NCI-H128 (cell line): ENCODE measurements around the gene WNT11.

ENCODE experiments used
- DNase-seq: peaks from one replicate; lab custom pipeline; 2025; ENCODE audit not compliant: unreplicated experiment; lab: John Stamatoyannopoulos, UW

The WNT11 gene

DNA sequence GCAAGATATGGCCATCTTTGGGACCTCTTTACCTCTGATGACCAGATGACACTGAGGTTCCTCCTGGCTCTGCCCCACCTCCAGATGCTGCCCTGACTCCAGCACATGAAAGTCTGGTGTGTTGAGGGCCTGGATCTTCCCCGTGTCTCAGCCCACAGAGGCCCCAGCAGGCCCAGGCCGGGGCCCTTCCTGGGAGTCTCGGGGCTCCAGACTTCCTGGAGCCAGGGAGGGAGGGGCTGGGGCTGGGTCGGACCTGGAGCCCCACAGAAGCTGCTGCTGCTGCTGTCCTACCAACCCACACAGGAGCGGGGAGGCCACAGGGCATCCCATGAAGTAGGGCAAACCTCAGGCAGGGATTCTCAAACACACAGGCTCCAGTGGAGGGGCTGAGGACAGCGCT is 32.2 kb upstream of the WNT11 start:
- no peak for DNase-seq

DNA sequence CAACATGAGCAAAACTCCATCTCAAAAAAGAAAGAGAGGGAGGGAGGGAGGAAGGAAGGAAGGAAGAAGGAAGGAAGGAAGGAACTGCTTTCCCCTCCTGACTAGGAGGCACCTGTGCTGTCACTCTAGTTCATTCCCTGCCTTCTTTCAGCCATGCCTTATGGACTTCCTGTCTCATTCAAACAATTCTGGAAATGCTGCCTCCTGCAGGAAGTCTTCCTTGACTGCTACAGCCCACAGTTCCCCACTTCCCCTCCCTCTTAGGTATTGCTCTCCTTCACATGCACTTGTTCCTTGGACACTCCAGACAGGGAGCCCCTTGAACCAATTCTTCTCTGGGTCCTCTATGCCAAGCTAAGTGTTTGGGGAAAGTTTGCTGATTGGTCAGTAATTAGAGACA is 31.6 kb upstream of the WNT11 start:
- DNase-seq, result no peak

DNA sequence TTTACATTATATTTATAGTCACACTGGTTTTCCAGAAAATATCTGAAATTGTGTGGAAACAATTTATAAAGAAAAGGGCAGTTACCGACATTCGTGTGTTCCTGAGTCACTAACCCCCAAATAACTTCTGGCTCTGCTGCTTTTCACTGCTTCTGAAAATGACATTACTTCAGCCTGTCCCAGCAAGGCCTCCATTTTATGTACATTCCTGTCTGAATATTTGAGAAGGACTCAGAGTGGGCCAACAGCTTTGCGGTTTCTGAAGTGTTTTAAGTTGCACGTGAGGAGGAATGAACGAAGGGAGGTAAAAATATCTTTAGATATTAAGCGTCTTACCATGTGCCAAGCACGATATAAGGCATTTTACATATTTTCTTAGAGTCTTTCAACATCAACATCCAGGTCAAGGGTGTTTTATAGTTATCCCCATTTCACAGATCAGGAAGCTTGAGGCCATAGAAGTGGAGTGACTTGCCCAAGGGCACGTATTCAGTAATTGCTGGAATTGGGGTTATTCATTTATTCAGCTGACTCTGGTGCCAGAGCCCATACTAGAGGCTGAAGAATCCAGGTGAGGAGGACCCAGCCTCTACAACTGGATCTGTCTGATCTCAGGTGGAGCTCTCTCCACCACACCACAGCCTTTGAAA is 30.8 kb upstream of the WNT11 start:
- no peak for DNase-seq

DNA sequence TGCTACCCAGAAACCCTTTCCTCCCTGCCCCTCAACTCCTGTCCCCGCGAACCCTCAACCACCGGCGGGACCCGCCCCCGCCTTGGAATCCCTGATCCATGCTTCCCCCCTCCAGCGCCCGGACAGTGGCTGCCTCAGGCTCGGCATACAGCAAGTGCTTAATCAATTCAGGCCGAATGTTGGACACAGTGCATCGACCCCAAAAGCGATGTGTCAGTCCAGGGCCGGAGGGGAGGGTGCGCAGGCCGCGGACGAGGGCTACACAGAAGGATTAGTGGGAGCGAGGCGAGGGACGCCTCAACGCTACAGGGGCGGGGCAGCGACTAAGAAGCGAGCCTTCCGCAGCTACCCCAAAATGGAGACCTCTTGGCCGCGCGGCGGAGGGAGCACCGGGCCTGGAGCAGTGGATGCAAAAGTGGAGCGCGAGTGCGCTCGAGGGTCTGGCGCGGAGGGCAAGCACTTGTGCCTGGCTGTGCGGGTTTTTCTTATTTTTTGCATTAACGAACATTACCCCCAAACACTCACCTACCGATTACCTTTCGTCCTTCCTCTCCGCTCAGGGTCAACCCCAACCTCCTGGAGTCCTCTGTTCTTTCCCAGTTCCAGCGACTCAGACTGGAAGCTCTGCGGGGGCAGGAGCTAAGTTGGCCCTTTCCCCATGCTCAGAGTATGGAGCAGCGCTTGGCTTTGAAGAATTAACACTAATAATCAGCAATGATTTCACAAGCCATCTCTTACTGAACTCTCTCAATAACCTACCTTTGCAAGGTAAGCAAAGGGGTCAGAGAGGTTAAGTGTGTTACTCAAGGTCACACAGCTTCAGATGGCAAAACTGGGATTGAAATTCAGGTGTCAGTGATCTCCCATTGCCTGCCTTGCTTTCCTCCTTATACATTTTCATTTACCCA is 30.0 kb upstream of the WNT11 start:
- DNase-seq, result no peak

DNA sequence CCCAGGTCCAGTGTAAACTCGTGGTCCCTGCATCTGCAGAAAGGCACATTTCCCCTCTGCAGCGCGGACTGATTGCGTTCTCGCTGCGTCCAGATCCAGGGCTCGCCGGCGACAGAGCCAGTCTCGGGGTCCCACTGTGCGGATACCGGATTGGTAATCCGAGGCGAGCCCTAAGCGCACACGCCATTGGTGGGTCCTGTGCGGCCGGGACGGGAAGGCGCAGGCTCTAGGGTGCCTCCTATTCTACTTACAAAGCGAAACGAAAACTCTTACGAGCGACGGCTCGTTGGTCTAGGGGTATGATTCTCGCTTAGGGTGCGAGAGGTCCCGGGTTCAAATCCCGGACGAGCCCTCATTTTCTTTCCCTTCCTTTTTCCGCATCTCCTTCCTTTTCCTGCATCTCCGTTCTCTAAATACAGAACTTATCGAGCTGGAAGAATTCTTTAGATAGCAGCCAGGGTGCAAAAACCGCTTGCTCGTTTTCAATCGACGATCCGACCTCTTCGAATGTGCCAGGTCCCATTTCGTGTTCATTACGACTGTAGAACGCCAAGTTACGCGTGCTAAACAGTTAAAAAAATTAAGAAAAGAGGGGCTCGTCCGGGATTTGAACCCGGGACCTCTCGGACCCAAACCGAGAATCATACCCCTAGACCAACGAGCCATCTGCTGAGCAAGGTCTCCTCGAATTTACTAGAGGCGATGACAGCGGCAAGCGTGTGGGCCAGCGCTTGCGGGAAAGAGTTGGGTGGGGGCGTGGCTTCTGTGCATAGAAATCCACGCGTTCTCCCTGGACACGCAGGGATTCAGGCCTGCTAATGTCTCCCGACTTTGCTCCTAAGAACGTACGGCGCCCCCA is 29.2 kb upstream of the WNT11 start:
- DNase-seq, result peak; percentile 80

DNA sequence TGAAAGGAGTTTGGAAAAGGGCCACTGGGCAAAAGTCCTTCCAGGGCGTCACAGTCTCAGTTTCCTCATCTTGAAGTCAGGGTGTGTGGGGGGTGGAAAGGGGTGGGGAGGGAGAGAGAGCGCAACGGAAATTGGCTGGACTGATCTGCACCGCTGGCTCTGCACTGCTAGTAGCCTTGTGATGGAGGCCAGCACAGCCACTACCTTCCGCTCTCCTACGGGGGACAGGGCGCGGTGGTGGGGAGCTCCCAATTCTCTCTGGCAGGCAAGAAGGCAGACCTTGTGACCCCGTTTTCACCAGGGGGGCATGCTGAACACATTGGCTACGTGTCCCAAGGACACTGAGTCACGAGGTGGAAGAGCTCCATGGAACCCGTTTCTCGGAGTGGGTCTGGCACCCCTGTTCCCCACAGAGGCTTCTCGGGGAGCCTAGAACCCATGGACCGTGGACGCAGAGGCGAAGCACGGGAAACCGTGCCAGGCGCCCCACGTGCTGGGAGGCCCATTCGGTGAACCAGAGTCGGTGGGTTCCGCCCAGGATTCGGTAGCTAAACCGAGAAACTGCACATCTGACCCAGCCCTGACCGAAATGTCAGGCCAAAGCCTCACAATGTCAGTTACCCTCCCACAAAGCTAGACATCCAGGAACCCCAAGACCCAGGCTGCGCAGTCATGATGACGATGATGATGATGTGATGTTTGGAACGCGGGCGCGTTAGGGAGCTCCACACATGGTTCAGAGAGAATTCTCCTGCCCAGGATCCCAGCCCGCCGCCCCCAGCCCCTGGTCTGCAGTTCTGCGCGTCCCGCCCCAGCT is 28.3 kb upstream of the WNT11 start:
- DNase-seq, result no peak

DNA sequence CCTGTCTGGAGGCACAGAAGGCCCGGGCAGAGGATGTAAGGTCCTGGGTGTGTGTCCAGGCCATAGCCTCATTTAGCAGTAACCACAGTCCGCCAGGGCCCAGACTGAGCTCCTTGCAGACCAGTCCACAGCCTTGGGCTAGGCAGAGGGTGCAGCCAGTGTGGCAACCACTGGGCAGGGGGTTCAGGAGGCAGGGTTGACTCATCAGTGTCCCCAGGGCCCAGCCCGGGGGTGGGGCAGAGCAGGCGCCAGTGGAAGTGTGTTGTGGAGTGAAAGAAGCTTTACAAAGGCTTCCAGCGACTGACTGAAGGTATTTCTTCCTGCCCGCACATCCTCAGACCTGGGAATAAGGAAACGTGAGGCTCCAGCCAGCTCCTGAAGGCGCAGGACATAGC is 27.7 kb upstream of the WNT11 start:
- DNase-seq, result no peak

DNA sequence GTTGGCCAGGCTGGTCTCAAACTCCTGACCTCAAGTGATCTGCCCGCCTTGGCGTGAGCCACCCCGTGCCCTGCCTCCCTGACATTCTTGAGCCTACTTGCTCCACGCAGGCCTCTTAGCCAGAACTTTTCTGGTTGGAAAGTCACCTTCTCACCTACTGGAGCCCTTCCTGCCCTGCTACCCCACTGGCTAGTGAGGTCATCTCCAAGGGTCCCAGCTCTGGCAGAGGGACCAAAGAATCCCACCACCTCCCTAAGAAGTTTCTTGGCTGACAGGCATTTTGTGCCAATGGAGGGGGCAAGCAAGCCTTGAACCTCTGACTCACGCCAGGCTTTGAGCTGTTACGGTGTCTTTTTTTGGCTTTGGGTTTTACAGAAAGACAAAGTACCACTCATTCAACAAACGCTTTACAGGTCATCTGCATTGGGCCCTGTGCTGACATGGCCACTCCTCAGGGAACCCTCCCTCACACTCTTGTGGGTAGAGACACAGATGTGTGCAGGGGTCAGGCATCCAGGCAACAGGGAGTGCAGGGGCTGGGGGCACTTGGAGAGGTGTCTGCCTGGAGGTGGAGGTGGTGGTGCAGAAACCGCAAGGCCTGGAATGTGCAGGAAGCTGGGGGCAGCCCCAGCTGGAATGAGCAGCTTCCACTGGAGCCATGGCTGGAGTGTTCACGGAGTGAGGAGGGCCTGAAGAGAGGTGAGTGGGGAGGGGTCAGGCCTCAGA is 27.1 kb upstream of the WNT11 start:
- DNase-seq, result no peak

DNA sequence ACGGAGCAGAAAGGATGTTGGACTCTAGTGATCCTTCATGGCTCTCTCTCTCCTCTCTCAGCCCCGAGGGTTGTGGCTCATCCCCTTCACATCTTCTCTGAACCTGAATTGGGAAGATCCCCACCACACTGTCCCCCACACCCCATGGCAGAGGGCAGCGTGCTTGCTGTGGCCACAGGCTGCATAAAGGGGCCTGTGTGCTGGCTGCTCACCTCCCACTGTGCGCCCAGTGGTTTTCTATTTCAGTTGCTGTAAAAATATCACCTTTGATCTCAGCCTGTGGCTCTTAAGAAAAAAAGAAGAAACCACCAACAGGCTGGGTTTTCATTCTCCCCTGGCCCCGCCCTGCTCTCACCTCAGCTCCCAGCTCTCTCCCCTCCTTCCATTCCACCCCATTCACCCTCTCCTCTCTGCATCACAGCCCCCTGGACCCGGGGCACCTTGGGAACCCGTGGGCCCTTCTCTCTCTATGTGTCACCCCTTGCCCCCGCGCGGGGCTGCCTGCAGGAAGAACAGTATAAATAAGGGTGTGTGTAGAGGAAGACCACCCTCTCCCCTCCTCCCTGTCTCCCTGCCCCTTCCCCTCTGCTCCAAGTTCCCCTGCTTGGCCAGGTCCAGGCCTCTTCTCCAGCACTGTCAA is 25.8 kb upstream of the WNT11 start:
- no peak for DNase-seq

DNA sequence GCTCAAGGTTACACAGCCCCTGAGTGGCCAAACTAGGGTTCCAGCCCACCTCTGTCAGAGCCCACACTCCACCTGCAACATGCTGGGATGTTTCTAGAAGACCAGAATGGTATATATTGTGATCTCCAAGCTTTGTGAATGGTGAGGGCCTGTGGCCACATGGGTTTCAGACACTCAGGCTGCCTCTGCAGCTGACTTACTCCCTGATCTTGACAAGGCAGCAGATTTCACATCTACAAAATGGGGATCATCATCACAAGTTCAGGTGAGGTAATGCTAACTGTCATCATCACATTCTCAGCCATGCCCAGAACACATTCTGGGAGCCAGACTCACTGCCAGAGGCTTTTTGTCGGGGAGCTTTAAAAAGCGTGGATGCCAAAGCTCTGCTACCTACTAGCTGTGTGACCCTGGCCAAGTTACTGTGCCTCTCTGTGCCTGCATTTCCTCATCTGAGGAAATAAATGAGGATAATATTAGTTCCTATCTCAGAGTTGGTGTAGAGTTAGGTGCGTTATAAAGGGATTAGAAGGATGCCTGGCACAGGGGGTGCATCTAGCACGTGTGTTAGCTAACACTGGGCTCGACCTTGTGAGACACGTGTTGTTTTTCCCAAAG is 24.9 kb upstream of the WNT11 start:
- no peak for DNase-seq

DNA sequence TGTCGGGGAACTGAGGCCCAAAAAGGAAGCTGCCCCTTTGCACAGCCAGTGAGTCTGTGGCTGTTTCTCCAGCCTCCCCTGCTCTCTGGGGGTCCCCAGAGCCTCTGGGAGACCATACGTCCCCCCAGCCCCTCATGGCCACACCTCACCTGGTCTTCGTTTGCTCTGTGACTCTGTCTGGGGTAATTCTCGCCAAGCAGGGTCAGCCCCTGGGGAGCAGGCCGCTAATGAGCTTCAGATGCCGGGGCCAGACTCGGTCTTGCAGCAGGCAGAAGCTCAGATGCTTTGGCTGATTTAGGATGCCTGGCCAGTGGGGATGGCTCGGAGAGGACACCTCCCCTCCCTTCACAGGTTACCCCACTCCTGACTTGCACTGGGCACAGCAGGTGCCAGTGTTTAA is 24.1 kb upstream of the WNT11 start:
- DNase-seq, result no peak

DNA sequence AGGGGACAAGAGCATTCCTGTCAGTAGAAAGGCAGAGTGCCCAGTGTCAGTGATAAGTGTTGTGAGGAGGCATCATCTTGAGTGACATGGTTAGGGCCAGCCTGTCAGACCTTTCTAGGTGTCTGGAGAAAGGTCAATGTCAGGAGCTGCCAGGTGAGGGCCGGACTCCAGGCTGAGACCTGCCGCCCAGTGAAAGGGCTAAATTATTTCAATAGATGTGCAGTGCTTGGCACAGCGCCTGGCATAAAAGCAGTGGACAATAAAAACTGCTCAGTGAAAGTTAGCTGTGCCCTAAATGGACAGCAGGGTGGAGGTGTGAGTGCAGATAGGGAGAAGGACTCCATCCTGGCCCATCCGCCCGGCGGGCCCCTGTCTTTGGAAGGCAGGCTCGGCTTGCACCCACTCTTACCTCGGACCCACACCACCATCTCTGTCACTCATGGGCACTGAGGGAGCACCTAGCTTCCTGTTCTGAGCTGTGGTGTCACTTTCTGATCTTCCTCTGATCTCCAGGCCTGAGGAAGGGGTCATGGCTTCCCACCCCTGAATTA is 23.5 kb upstream of the WNT11 start:
- no peak for DNase-seq

DNA sequence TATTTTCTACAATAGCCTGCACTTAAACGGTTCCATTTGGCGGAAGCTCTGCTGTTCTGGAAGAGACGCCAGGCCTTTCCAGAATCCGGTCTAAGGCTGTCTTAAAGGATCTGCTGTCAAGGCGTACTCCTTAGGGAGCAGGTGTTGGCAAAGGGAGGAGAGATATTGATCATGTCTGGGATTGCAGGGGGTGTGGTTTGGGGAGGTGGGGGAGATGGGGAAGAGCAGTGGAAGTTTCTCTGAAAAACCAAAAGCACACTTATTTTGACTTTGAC is 22.5 kb upstream of the WNT11 start:
- DNase-seq, result no peak

DNA sequence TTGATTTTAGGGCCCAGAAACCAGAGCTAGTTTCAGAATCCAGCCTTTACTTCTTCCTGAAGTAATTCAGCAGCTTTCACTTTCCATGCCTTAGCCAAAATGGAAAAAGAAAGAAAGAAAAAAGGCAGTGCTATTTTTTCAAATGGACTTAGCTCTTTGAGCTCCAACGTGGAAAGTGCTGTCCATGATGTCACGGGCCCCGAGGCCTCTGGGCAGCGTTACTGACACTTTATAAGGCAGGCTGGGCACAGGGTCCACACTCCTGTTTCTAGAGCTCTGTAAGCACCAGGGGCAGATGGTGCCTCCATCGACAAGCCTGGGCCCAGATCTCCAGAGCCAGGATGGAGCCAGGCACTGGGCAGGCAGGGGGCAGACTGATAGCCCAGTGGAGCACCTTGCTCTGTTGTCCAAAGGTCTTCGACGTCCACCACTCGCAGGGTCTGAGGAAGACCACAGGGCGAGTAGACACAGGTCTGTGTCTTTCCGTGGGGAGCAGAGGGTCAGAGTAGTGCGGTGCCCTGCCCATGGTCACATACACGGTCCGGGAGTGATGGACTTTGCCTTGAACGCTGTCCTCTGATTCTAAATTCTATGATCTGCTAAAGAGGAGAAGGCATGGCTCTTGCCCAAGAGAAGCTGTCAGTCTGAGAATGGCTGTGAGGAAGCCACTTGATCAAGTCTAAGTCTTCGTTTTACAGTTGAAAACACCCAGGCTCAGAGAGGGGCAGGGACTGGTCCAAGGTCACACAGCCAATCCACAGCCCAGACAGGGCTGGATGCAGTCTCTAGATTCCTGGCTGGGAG is 22.0 kb upstream of the WNT11 start:
- DNase-seq, result no peak

DNA sequence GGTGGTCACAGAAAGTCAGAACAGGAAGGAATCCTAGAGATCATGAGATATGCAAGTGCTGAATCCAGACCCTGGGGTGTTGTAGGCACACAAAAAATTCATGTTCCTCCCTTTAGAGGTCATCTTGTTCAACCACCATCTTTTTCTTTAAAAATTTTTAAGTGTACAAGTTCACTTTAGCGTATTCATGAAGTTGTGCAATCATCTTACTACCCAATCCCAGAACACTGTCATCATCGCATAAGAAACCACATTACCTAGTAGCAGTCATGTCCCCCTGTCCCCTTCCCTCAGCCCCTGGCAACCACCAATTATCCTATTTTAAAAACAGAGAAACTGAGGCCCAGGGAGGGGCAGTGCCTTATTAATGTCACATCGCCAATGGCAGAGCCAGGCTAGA is 20.3 kb upstream of the WNT11 start:
- DNase-seq, result no peak

DNA sequence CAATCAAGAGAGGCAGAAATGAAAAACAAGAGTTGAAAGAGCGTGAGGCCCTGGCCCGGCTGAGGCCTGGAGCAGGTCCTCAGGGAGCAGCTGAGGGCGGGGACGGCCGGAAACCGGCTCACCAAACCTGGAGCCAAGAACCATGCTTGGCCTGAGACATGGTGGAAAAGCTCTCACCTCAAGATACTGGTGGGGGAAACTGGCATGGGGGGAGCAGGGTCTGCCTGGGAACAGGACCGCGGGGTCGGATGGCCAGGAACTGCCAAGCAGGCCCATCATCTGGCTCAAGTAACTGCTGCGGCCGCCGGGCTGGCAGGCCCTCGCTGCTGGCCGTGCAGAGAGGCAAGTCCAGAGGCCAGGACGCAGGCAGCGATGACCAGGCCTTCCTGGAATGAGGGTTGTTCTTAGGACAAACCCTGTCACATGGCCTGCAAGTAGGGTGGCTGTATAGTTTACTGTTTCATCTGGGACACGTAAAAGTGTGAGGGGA is 18.9 kb upstream of the WNT11 start:
- no peak for DNase-seq

DNA sequence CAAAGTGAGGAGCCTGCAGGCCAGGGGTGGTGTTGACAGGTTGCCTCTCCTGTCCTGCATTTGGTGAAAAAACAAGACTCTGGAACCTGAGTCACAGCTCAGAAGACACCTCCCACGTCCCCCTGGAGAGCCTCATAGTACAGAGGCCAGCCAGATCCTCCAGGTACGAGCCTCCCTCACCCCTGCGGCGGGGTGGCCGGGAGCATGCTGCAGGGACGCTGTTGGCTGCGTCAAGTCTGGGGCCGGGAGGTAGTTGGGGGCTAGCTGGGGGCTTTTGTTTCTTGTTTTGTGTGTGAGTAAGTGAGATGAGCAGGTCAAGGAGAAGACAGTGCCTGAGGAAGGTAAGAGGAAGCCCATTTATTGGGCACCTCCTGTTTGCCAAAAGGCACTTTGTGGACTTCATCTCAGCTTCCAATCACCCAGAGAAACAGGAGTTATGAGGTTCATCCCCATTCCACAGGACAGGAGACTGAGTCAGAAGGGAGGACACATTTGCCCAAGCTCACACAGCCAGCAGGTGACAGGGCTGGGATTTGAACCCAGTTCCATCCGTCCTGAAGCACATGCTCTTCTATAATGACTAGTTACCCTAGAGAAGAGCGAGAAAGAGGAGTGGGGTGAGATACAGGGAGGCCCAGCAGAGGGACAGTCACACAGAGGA is 18.3 kb upstream of the WNT11 start:
- no peak for DNase-seq

DNA sequence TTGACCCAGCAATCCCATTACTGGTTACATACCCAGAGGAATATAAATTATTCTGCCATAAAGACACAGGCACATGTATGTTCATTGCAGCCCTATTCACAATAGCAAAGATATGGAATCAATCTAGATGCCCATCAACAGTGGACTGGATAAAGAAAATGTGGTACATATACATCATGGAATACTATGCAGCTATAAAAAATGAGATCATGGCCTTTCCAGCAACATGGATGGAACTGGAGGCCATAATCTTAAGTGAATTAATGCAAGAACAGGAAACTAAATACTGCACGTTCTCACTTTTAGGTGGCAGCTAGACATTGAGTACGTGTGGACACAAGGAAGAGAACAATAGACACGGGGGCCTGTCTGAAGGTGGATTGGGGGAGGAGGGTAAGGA is 15.1 kb upstream of the WNT11 start:
- DNase-seq, result no peak
